ENCODE results near the gene L3MBTL2. TPM values are rescaled to one million over a fixed set of nuclear protein-coding genes. Genes with fewer than 3 reads are reported as not detected.
A peak's percentile ranks its signal among the peaks of the same experiment; 100 is the strongest.
"Not testable (repeated sequence)": the region's sequence is repeated elsewhere in the genome, so short reads cannot be mapped to it uniquely, and the experiment has no call there.

L3MBTL2 gene
- 23.7 and 25.8 TPM in 2 replicates for total RNA-seq (2014; rRNA removed; shearing (Covaris generic))

- no peaks in the 10 kb centered on the region for H3K27me3 ChIP-seq (replicated peaks)
- H3K4me3 ChIP-seq = peak within 1 kb of the TSS; percentile 56
- 0 out of 2 replicates have a peak within 1 kb of the TSS, but pooled peaks have one; percentile 8 for H3K27ac ChIP-seq
- H3K4me1 ChIP-seq (replicated peaks) = peaks cover 6% of the 10 kb centered on the region
- peak; percentile 93 to 98 for DNase-seq (ENCODE audit: low read depth in 1 of 2, low spot score in 2 of 2)
- peaks cover 20% of the 10 kb centered on the region for H3K36me3 ChIP-seq
- no peaks in the 10 kb centered on the region for H3K9me3 ChIP-seq (replicated peaks)
Observed at GRCh38 chr22:41204992-41205900, at the start of gene L3MBTL2. Gene L3MBTL2 (plus strand): TSS chr22:41205312. CDS start chr22:41205363, 51 bp downstream.

DNA sequence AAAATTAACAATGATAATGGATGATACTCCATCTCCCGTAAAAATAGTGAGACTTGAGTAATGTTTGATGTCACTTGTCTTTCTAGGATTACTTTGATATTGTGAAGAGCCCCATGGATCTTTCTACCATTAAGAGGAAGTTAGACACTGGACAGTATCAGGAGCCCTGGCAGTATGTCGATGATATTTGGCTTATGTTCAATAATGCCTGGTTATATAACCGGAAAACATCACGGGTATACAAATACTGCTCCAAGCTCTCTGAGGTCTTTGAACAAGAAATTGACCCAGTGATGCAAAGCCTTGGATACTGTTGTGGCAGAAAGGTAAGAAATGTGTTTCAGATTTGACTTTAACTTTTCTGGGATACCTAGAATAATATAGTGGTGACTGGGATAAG is 48.0 kb upstream of the L3MBTL2 start:
- Histone ChIP-seq H3K27me3 (replicated peaks) (no peaks in the 10 kb centered on the region), H3K36me3 (peaks cover 93% of the 10 kb centered on the region), H3K4me3 (no peak overlapping the region), H3K27ac (no peak overlapping the region), H3K4me1 (replicated peaks) (no peaks in the 10 kb centered on the region), H3K9me3 (replicated peaks) (no peaks in the 10 kb centered on the region)
- no peak for DNase-seq (ENCODE audit: low read depth in 1 of 2, low spot score in 2 of 2)

- Histone ChIP-seq H3K4me3 (no peak overlapping the region), H3K27ac (no peak overlapping the region), H3K36me3 (peaks cover 90% of the 10 kb centered on the region), H3K4me1 (replicated peaks) (no peaks in the 10 kb centered on the region), H3K27me3 (replicated peaks) (no peaks in the 10 kb centered on the region), H3K9me3 (replicated peaks) (no peaks in the 10 kb centered on the region)
- no peak for DNase-seq (ENCODE audit: low read depth in 1 of 2, low spot score in 2 of 2)
Observed at GRCh38 chr22:41169157-41169556, 36.0 kb upstream of the L3MBTL2 start.

DNA sequence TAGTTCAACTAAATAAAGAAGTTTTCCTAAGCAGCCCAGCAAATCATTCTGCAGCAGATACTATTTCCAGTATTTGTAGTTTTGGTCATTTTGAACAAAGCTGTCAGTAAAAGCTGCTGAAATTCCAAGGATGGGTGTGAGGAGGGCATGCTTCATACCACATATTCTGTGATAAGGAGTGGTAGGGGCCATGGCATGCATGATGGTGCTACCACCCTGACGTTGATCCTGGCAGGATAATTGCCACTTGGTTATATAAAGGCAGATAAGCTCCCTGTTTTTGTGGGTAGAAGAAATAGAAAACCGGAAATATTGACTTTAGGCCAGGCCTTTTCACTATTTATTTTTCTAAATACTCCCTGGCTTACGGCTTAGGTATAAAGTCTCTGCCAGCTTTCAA is 33.1 kb upstream of the L3MBTL2 start:
- peaks cover 91% of the 10 kb centered on the region for H3K36me3 ChIP-seq

GRCh38 chr22:41175546-41175945 is 29.6 kb upstream of the L3MBTL2 start:
- Histone ChIP-seq H3K4me3 (no peak overlapping the region), H3K36me3 (peaks cover 91% of the 10 kb centered on the region)
- no peak for DNase-seq (ENCODE audit: low read depth in 1 of 2, low spot score in 2 of 2)

More for the DNA sequence above, 33.1 kb upstream of the L3MBTL2 start:
- Histone ChIP-seq H3K9me3 (replicated peaks) (no peaks in the 10 kb centered on the region), H3K4me1 (replicated peaks) (peaks cover 5% of the 10 kb centered on the region; the same call in 1 of the 2 replicates), H3K27me3 (replicated peaks) (no peaks in the 10 kb centered on the region), H3K27ac (no peak overlapping the region), H3K4me3 (no peak overlapping the region)
- DNase-seq (ENCODE audit: low read depth in 1 of 2, low spot score in 2 of 2) = no peak

GRCh38 chr22:41177040-41177621 is 28.0 kb upstream of the L3MBTL2 start:
- H3K4me1 ChIP-seq (replicated peaks) = peaks cover 14% of the 10 kb centered on the region
- H3K9me3 ChIP-seq (replicated peaks) = no peaks in the 10 kb centered on the region
- H3K36me3 ChIP-seq = peaks cover 83% of the 10 kb centered on the region
- H3K27me3 ChIP-seq (replicated peaks) = no peaks in the 10 kb centered on the region
- H3K4me3 ChIP-seq = no peak overlapping the region
- no peak overlapping the region for H3K27ac ChIP-seq
- no peak for DNase-seq (ENCODE audit: low read depth in 1 of 2, low spot score in 2 of 2)

More at GRCh38 chr22:41175546-41175945, 29.6 kb upstream of the L3MBTL2 start:
- no peaks in the 10 kb centered on the region for H3K27me3 ChIP-seq (replicated peaks)
- H3K4me1 ChIP-seq (replicated peaks) = peaks cover 5% of the 10 kb centered on the region; the same call in 1 of the 2 replicates
- H3K27ac ChIP-seq = no peak overlapping the region
- no peaks in the 10 kb centered on the region for H3K9me3 ChIP-seq (replicated peaks)

- Histone ChIP-seq H3K36me3 (peaks cover 76% of the 10 kb centered on the region), H3K27ac (no peak overlapping the region), H3K9me3 (replicated peaks) (no peaks in the 10 kb centered on the region), H3K4me1 (replicated peaks) (peaks cover 16% of the 10 kb centered on the region), H3K27me3 (replicated peaks) (no peaks in the 10 kb centered on the region), H3K4me3 (no peak overlapping the region)
- DNase-seq (ENCODE audit: low read depth in 1 of 2, low spot score in 2 of 2) = no peak
Observed at GRCh38 chr22:41177622-41178424, 27.3 kb upstream of the L3MBTL2 start.

DNA sequence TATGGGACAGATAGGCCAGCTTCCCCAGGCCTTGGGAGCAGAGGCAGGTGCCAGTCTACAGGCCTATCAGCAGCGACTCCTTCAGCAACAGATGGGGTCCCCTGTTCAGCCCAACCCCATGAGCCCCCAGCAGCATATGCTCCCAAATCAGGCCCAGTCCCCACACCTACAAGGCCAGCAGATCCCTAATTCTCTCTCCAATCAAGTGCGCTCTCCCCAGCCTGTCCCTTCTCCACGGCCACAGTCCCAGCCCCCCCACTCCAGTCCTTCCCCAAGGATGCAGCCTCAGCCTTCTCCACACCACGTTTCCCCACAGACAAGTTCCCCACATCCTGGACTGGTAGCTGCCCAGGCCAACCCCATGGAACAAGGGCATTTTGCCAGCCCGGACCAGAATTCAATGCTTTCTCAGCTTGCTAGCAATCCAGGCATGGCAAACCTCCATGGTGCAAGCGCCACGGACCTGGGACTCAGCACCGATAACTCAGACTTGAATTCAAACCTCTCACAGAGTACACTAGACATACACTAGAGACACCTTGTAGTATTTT is 26.6 kb upstream of the L3MBTL2 start:
- peaks cover 19% of the 10 kb centered on the region for H3K4me1 ChIP-seq (replicated peaks)
- no peaks in the 10 kb centered on the region for H3K9me3 ChIP-seq (replicated peaks)
- H3K4me3 ChIP-seq = no peak overlapping the region
- no peak overlapping the region for H3K27ac ChIP-seq
- H3K27me3 ChIP-seq (replicated peaks) = no peaks in the 10 kb centered on the region
- H3K36me3 ChIP-seq = peaks cover 69% of the 10 kb centered on the region
- no peak for DNase-seq (ENCODE audit: low read depth in 1 of 2, low spot score in 2 of 2)

- H3K36me3 ChIP-seq = peaks cover 50% of the 10 kb centered on the region
- peaks cover 18% of the 10 kb centered on the region for H3K4me1 ChIP-seq (replicated peaks)
- not testable (repeated sequence) for H3K9me3 ChIP-seq (replicated peaks); H3K27me3 ChIP-seq (replicated peaks); H3K27ac ChIP-seq; DNase-seq (ENCODE audit: low read depth in 1 of 2, low spot score in 2 of 2); H3K4me3 ChIP-seq
Observed at GRCh38 chr22:41180362-41180761, 24.8 kb upstream of the L3MBTL2 start.

- no peaks in the 10 kb centered on the region for H3K27me3 ChIP-seq (replicated peaks)
- no peaks in the 10 kb centered on the region for H3K9me3 ChIP-seq (replicated peaks)
- H3K4me3 ChIP-seq = no peak overlapping the region
- peaks cover 45% of the 10 kb centered on the region for H3K36me3 ChIP-seq
- no peak for DNase-seq (ENCODE audit: low read depth in 1 of 2, low spot score in 2 of 2)
- peaks cover 14% of the 10 kb centered on the region for H3K4me1 ChIP-seq (replicated peaks)
- H3K27ac ChIP-seq = no peak overlapping the region
Observed at GRCh38 chr22:41180926-41181325, 24.2 kb upstream of the L3MBTL2 start.

- Histone ChIP-seq H3K27ac (no peak overlapping the region), H3K4me3 (no peak overlapping the region), H3K9me3 (replicated peaks) (no peaks in the 10 kb centered on the region), H3K36me3 (peaks cover 38% of the 10 kb centered on the region), H3K4me1 (replicated peaks) (peaks cover 14% of the 10 kb centered on the region), H3K27me3 (replicated peaks) (no peaks in the 10 kb centered on the region)
- DNase-seq (ENCODE audit: low read depth in 1 of 2, low spot score in 2 of 2) = peak in 1 of 2 experiments; percentile 34
Observed at GRCh38 chr22:41181349-41182241, 23.5 kb upstream of the L3MBTL2 start.

DNA sequence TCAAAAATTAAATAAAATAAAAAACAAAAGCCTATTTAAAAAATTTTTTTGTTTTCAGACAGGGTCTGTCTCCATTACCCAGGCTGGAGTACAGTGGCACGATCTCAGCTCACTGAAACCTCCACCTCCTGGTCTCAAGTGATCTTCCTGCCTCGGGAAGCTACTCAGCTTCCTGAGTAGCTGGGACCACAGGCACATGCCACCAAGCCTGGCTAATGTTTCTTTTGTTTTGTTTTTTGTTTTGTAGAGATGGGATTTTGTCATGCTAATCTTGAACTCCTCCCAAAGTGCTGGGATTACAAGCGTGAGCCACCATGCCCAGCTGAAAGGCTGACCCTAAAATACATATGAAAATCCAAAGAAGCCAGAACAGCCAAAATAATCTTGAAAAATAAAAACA is 20.4 kb upstream of the L3MBTL2 start:
- no peaks in the 10 kb centered on the region for H3K27me3 ChIP-seq (replicated peaks)
- H3K4me3 ChIP-seq = no peak overlapping the region
- H3K27ac ChIP-seq = no peak overlapping the region
- no peaks in the 10 kb centered on the region for H3K9me3 ChIP-seq (replicated peaks)
- H3K4me1 ChIP-seq (replicated peaks) = peaks cover 14% of the 10 kb centered on the region
- peaks cover 11% of the 10 kb centered on the region for H3K36me3 ChIP-seq
- DNase-seq (ENCODE audit: low read depth in 1 of 2, low spot score in 2 of 2) = no peak

Measured in SJSA1 (cell line).